Lung microvascular endothelial cell (primary cell): Measurements from ENCODE around the gene UEVLD. TPM values are rescaled to one million over a fixed set of nuclear protein-coding genes. Genes with fewer than 3 reads are reported as not detected.
A peak's percentile ranks its signal among the peaks of the same experiment; 100 is the strongest.

Experiments used
- DNase-seq, 2 donors: peaks; one replicate each; pipeline versions ENCODE4 v3.0.0 to v3.0.0-alpha.2; 2010; ENCODE audit warnings: low read depth in 2 of 2
- total RNA-seq: library from RNA; depleted of rRNA; stranded (reverse); fragments of >200 nt; gene quantifications from 2 replicates; pipeline ENCODE4 v1.2.1, GENCODE V29; 2014

The UEVLD gene
- total RNA-seq, 1 donor from 2014 or later = 15.9 TPM

DNA sequence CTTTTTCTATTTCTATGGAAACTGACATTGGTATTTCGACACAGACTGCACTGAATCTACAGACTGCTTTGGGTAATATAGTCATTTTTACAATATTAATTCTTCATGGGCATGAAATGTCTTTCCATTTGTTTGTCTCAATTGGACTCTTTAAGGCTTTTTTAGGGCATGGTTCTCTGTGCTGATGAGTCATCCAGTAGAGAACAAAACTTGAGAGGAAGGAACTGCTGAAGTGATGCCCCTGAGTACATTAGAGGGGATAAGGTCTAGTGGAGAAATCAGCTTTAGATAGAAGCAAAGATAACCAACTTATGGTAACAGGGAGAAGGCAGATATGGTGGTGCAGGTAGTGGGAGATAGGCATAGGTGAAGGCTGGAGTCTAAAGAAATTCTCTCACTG, 86.9 kb downstream of the UEVLD start:
- DNase-seq = peak in 1 of 2 donors; percentile 37

DNA sequence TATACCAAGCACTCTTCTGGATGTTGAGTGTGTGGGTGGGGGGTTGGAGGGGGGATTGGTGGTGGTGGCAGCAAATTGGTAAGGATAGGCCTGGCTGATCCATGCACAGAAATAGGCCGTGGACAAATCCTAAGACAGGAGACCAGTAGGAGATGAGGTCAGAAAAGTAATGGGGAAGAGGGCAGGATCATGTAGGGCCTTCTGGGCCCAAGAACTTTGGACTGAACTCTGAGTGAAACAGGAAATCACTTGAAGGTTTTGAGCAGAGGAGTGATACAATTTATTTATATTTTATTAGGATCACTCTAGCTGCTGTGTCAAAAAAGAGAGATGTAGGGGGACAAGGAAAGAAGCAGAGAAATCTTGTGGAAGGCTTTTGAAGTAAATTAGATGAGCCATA, 90.5 kb downstream of the UEVLD start:
- DNase-seq = no peak

DNA sequence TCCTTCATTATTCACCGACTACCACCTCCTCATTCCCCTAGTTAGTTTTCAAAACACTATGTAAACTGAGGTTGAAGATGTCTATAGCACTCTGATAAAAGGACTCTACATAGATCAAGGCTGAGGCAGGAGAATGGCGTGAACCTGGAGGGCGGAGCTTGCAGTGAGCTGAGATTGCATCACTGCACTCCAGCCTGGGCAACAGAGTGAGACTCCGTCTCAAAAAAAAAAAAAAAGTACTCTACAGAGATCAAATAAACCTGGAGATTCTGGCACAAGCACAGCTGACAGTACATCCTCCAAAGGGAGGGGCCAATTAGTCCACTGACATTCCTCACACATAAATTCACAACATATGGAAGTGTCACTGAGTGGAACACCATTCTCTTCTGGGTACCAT, 92.8 kb downstream of the UEVLD start:
- no peak for DNase-seq

DNA sequence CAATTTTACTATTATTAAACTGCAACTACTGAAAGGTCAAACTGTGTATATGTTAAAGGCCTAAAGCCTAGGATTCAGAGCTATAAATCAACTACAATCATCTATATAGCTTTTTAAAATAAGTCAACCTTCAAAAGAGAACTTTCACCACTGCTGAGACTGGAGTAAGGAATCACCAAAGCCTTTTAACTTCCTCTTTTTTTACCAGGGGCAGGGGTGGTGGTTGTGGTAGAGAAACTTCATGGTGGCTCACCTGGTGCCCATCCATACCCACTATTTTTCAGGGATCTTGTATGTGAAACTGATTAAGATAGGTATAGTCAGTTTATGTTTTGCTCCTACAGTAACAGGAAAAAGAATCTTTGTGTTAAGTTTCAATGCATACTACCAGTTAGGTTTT, 93.3 kb downstream of the UEVLD start:
- no peak for DNase-seq

DNA sequence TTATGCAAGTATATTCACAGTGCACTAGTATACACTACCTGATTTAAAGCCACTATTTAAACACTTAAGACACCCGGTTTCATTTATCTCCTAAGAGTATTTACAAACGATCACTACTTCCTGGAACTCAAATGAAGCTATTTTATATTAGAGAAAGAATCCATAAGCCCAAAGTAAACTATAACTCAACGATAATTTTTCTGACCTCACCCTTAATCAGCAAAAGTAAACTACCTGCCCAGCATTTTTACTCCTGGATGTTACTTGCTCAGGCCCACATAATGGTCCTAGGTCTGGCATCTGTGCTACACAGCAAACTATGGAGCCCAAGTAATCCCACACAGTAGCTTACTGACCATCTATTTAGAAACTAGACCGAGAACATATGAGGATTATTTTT, 95.2 kb downstream of the UEVLD start:
- no peak for DNase-seq

DNA sequence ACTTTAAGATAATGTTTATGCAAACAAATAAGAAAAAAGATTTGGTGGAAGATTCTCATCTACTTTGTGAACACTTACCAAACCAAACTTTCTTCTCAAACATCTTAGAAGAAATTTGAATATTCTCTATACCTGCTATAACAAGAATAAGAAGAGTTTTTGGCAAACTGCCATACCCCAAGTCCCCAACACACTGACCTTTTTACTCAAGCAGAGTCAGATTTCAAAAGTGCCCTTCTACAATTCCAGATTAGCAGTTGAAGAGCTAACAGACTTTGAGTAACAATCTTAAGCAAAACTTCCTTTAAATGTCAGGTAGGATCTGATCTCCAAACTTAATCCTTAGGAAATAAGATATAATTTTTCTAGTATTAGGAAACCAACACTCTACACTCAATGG, 95.6 kb downstream of the UEVLD start:
- no peak for DNase-seq

DNA sequence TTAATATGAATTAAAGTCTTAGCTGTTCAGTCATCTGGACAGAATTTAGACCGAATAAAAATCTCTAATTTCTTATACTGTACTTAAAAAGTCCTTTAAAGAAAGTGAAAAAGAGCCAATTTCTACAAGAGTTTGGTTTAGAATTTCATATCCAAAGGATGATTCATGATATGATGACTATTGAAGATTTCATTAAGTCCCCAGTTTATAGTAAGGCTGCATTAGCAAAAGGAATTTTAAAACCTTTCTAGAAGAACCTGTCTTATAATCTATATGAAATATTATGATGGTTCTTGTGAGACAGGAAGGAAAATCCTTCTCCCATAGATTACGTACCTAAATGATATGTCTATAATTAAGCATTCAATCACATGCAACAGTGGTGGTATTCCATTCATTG, 96.6 kb downstream of the UEVLD start:
- no peak for DNase-seq

DNA sequence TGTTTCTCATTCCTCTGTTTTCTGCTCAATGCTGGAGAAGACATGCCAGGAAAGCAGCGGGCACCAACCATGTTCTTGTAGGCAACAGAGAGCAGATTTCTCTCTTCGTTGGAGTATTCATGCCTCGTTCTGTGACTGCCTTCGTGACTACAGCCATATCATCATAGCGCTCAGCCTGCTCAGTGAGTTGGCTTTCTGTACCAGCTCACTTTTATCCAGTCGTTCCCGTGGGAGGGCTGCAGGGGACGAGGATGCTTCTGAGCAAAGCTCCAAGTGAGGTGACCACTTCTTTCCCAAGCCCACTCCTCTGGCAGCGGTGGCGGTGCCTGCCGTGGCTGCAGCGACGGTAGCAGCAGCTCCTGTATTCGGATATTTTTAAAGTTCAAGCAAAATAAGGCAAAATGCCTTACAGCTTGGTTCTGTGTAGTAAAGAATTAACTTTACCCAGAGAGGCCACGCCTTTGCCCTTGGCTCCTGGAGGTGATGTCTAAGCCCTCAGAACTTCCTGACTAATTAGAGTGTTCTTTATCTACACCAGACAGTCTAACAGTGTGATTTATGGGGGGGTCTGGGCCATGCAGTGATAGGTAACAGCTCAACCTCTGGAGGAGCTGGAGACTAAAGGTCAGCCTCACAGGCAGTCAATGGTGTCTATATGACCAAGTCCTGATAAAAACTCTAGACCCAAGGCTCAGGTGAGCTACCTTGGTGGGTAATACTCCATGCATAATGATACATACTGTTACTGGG, 97.6 kb downstream of the UEVLD start:
- DNase-seq = no peak

DNA sequence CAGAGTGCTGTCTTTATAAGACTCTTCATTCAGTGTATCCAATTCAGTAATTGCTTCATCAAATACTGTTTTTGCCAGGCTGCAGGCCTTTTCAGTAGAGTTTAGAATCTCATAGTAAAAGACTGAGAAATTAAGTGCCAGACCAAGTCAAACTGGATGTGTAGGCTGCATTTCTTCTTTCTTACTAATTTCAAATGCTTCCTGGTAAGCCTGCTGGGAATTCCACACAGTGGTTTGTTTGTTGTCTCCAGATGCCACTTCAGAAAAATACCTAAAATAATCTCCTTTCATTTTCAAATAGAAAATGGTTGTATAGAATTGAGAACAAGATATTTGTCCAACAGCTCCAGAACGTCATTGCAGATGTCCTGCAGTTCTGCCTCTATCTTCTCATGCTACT, 98.2 kb downstream of the UEVLD start:
- DNase-seq = no peak

DNA sequence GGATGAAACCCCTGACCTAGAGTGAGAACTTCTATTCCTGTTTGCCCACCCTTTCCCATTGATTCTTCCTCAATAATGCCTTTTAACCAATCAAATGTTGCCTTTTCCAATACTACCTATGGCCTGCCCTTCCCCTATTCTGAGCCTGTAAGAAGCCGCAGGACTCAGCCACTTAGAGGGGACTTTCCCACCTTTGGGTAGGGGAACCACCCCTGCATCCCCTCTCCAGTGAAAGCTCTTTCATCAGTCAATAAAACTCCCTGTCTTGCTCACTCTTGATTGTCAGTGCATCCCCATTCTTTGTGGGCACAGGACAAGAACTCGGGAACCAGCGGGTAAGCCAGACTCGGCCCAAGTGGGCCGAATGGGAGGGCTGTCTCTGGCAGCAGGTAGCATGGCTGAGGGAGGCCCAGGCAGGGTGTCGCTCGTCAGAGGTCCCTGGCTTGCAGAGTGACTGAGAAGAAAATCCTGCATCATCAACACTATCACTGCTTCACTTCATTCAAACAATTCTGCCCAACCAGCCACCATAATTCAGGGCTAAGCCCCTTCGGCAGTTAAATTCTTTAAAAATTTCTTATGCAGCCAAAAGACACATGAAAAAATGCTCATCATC, 102.5 kb downstream of the UEVLD start:
- no peak for DNase-seq

Other genes starting within 250 kb of the UEVLD start
- 207 and 243 TPM in 2 replicates for gene LDHA, start 194.2 kb downstream of the UEVLD start, total RNA-seq
- not detected in 2 replicates for gene LDHC, start 176.4 kb downstream of the UEVLD start, total RNA-seq
- not detected in 2 replicates for gene LDHAL6A, start 132.9 kb downstream of the UEVLD start, total RNA-seq
- gene TSG101, start 61.8 kb downstream of the UEVLD start, total RNA-seq = 37.3 and 60.1 TPM in 2 replicates
- 0.20 and 0.22 TPM in 2 replicates for gene MISFA, start 11.1 kb upstream of the UEVLD start, total RNA-seq
- 7.2 and 9.3 TPM in 2 replicates for gene SPTY2D1, start 45.6 kb upstream of the UEVLD start, total RNA-seq
- 2.4 and 6.3 TPM in 2 replicates for gene TMEM86A, start 110.0 kb upstream of the UEVLD start, total RNA-seq
- under 0.01 and 0.22 TPM in 2 replicates for gene IGSF22, start 137.5 kb upstream of the UEVLD start, total RNA-seq
- gene PTPN5, start 203.1 kb upstream of the UEVLD start, total RNA-seq = not detected in 2 replicates